HG02938 (cell line): ENCODE results near the gene INMT.

Experiments
- ATAC-seq: cut with Tn5 transposase; IDR thresholded peaks from one replicate; pipeline ENCODE4 v1.9.1; 2021; ENCODE audit warnings: mild to moderate bottlenecking, moderate library complexity; ENCODE audit not compliant: unreplicated experiment

The INMT gene

GRCh38 chr7:30727061-30727945 is 24.6 kb upstream of the INMT start:
- no peak for ATAC-seq

- no peak for ATAC-seq
These were observed 23.3 kb upstream of the INMT start for GRCh38 chr7:30728591-30729100.

- no peak for ATAC-seq
These were observed 22.3 kb upstream of the INMT start for GRCh38 chr7:30729642-30730041.

GRCh38 chr7:30730097-30730496 is 21.8 kb upstream of the INMT start:
- ATAC-seq: no peak

- no peak for ATAC-seq
These were observed 20.9 kb upstream of the INMT start for GRCh38 chr7:30730996-30731395.

- no peak for ATAC-seq
These were observed 20.4 kb upstream of the INMT start for GRCh38 chr7:30731581-30731980.

GRCh38 chr7:30732606-30733005 is 19.3 kb upstream of the INMT start:
- ATAC-seq: no peak

- ATAC-seq: no peak
These were observed 18.7 kb upstream of the INMT start for GRCh38 chr7:30733216-30733615.

GRCh38 chr7:30733691-30734090 is 18.2 kb upstream of the INMT start:
- no peak for ATAC-seq

GRCh38 chr7:30734497-30734896 is 17.4 kb upstream of the INMT start:
- ATAC-seq: no peak

GRCh38 chr7:30735631-30736030 is 16.3 kb upstream of the INMT start:
- ATAC-seq: no peak

- no peak for ATAC-seq
These were observed 15.6 kb upstream of the INMT start for GRCh38 chr7:30736291-30736690.

- no peak for ATAC-seq
These were observed 13.7 kb upstream of the INMT start for GRCh38 chr7:30738026-30738915.

- no peak for ATAC-seq
These were observed 12.2 kb upstream of the INMT start for GRCh38 chr7:30739691-30740090.

GRCh38 chr7:30740417-30741181 is 11.3 kb upstream of the INMT start:
- ATAC-seq: peak; percentile 62

- no peak for ATAC-seq
These were observed 10.6 kb upstream of the INMT start for GRCh38 chr7:30741289-30741688.

GRCh38 chr7:30743371-30744074 is 8.4 kb upstream of the INMT start:
- ATAC-seq: no peak

GRCh38 chr7:30744075-30744417 is 7.9 kb upstream of the INMT start:
- no peak for ATAC-seq

GRCh38 chr7:30745261-30745941 is 6.5 kb upstream of the INMT start:
- no peak for ATAC-seq

GRCh38 chr7:30750010-30750409 is 1.9 kb upstream of the INMT start:
- no peak for ATAC-seq
